PC-3 (cell line): ENCODE measurements around the gene AUTS2. TPM values are rescaled to one million over a fixed set of nuclear protein-coding genes. Genes with fewer than 3 reads are reported as not detected.

Source experiments
- ATAC-seq: fragments of 200-7000 bp; cut with Tn5 transposase; 2 replicates; pipeline ENCODE4 v1.9.1; 2020; ENCODE audit warnings: mild to moderate bottlenecking, moderate library complexity
- BruUV-seq: library from RNA; stranded (reverse); fragments of 400-500 nt; replicated peaks from 2 replicates; lab custom pipeline; 2021; lab: Mats Ljungman, UMichigan
- CTCF ChIA-PET: fragments of 300-600 bp; sonication (Branson Sonifier 250); formaldehyde crosslinking; loops from one replicate; lab custom pipeline; 2022; ENCODE audit warnings: antibody characterized with exemption; lab: Charles Lee
- POLR2A ChIA-PET: fragments of 300-600 bp; sonication (Branson Sonifier 250); formaldehyde crosslinking; loops from one replicate; lab custom pipeline; 2022; ENCODE audit warnings: antibody characterized with exemption; ENCODE audit not compliant: unreplicated experiment; lab: Charles Lee
- DNase-seq: peaks from one replicate; pipeline ENCODE4 v3.0.0-alpha.2; 2015
- H2AFZ ChIP-seq: fragments of 300-600 bp; sonication (generic); 2 replicates; pipeline ENCODE4 v1.6.0; 2016; ENCODE audit warnings: antibody characterized with exemption, low read length
- H3F3A ChIP-seq: fragments of 300-600 bp; sonication (generic); one replicate; pipeline ENCODE4 v1.6.0; 2017; ENCODE audit warnings: antibody characterized with exemption, low read length, control low read depth, mild to moderate bottlenecking; ENCODE audit not compliant: unreplicated experiment
- H3K27ac ChIP-seq: fragments of 300-600 bp; sonication (generic); 2 replicates; pipeline ENCODE4 v1.5.1; 2016; ENCODE audit warnings: mild to moderate bottlenecking, low read length
- H3K27me3 ChIP-seq: fragments of 300-600 bp; sonication (generic); 2 replicates; pipeline ENCODE4 v1.6.1; 2016; ENCODE audit warnings: low read length, mixed read lengths
- H3K36me3 ChIP-seq: fragments of 300-600 bp; sonication (generic); 2 replicates; pipeline ENCODE4 v1.6.1; 2016; ENCODE audit warnings: low read depth, mixed run types, low read length, mixed read lengths
- H3K4me1 ChIP-seq: fragments of 300-600 bp; sonication (generic); 2 replicates; pipeline ENCODE4 v1.5.1; 2016; ENCODE audit warnings: low read length; ENCODE audit not compliant: insufficient read depth
- H3K4me2 ChIP-seq: fragments of 300-600 bp; sonication (generic); 2 replicates; pipeline ENCODE4 v1.6.0; 2016; ENCODE audit warnings: low read length
- H3K4me3 ChIP-seq: fragments of 300-600 bp; sonication (generic); 2 replicates; pipeline ENCODE4 v1.5.1; 2016; ENCODE audit warnings: mild to moderate bottlenecking, low read length, mixed read lengths
- H3K79me2 ChIP-seq: fragments of 300-600 bp; sonication (generic); 2 replicates; pipeline ENCODE4 v1.6.1; 2017; ENCODE audit warnings: low read length, mixed read lengths
- H3K9ac ChIP-seq: fragments of 300-600 bp; sonication (generic); 2 replicates; pipeline ENCODE4 v1.6.0; 2016; ENCODE audit warnings: mild to moderate bottlenecking, low read length
- H3K9me2 ChIP-seq: fragments of 300-600 bp; sonication (generic); replicated peaks from 2 replicates; pipeline ENCODE4 v1.6.1; 2016; ENCODE audit warnings: mixed run types, low read length, mixed read lengths
- H3K9me3 ChIP-seq: fragments of 300-600 bp; sonication (generic); 2 replicates; pipeline ENCODE4 v1.6.1; 2016; ENCODE audit warnings: low read length, mixed read lengths
- H4K20me1 ChIP-seq: fragments of 300-600 bp; sonication (generic); 2 replicates; pipeline ENCODE4 v1.6.1; 2016; ENCODE audit warnings: low read length, mixed read lengths
- EZH2 ChIP-seq: fragments of 300-600 bp; sonication (generic); IDR thresholded peaks from one replicate; pipeline ENCODE4 v1.6.1; 2017; ENCODE audit warnings: antibody characterized with exemption, mild to moderate bottlenecking, low read length; ENCODE audit not compliant: unreplicated experiment
- EZH2phosphoT487 ChIP-seq: fragments of 300-600 bp; sonication (generic); IDR thresholded peaks from 2 replicates; pipeline ENCODE4 v1.6.1; 2018; ENCODE audit warnings: mild to moderate bottlenecking, antibody characterized with exemption, low read length, borderline replicate concordance
- intact Hi-C: fragments of 100-400 bp; cut with micrococcal nuclease; formaldehyde crosslinking; loops from 2 replicates; pipeline ENCODE4 v1.9.0; 2023
- total RNA-seq: library from RNA; depleted of rRNA; stranded (reverse); fragments of >200 nt; gene quantifications from 2 replicates; pipeline ENCODE4 v1.2.3, GENCODE V29; 2014
- TF ChIP-seq, protein P1 (sequence below): fragments of 300-600 bp; sonication (generic); conservative IDR thresholded peaks from 2 replicates; pipeline ENCODE4 v1.5.1; 2017; ENCODE audit warnings: antibody characterized with exemption, low read depth, mild to moderate bottlenecking, low read length

Gene AUTS2
- total RNA-seq, 1 experiment from 2014 or later: not detected

DNA sequence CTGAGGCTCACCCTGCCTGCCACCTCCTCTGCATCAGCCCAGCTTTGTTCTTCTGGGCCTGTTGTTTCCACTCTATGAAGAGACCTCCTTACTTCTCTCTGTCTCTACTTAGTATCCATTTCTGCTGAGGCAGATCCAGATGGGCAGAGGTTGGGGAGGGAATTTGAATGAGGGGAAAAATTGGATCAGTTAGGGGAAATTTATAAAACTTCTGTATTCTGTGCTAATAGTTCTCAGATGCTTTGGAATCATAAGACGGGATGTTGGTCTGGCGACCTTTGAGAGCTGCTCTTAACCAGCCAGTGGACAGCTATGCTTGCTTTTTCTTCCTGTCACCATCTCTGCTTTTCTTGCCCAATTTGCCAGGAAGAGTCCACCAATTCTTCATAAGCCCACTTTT, 55.5 kb downstream of the AUTS2 start:
- Histone ChIP-seq H3K4me1 (no peaks in the 10 kb centered on the region), H3K4me2 (no peak overlapping the region), H3K9me2 (no peaks in the 10 kb centered on the region), H2AFZ (no peak overlapping the region), H3K9me3 (peaks cover 10% of the 10 kb centered on the region; the same call in 1 of the 2 replicates), H3K79me2 (no peaks in the 10 kb centered on the region), H3K27me3 (no peaks in the 10 kb centered on the region), H3K27ac (no peak overlapping the region), H3K9ac (no peak overlapping the region), H3K36me3 (no peaks in the 10 kb centered on the region), H3F3A (no peaks in the 10 kb centered on the region), H3K4me3 (no peak overlapping the region), H4K20me1 (no peaks in the 10 kb centered on the region)
- POLR2A ChIA-PET: no interaction called here
- intact Hi-C loops: no loop called here
- no TSS peak for BruUV-seq
- CTCF ChIA-PET: no interaction called here
- no peak for ATAC-seq
- no peak for DNase-seq
- TF ChIP-seq EZH2 (no peak), EZH2phosphoT487 (no peak)
- TF ChIP-seq, protein P1, sequence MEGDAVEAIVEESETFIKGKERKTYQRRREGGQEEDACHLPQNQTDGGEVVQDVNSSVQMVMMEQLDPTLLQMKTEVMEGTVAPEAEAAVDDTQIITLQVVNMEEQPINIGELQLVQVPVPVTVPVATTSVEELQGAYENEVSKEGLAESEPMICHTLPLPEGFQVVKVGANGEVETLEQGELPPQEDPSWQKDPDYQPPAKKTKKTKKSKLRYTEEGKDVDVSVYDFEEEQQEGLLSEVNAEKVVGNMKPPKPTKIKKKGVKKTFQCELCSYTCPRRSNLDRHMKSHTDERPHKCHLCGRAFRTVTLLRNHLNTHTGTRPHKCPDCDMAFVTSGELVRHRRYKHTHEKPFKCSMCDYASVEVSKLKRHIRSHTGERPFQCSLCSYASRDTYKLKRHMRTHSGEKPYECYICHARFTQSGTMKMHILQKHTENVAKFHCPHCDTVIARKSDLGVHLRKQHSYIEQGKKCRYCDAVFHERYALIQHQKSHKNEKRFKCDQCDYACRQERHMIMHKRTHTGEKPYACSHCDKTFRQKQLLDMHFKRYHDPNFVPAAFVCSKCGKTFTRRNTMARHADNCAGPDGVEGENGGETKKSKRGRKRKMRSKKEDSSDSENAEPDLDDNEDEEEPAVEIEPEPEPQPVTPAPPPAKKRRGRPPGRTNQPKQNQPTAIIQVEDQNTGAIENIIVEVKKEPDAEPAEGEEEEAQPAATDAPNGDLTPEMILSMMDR: no peak

DNA sequence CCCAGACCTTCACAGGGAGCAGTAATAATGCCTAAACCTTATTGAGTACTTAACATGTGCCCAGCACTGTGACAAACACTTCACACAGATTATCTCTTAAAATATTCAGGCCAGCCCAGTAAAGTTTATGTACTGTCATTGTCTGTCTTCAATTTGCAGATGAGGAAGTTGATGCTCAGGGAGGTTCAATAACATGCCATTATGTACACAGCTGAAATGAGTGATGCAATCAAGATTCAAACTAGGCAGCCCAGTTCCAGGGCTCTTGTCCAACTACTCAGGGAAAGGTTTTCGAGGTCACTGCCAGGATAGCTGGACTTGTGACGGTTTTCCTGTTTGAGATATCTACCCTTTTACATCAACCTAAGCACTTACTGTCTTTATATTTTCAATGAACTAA, 56.1 kb downstream of the AUTS2 start:
- Histone ChIP-seq H3K27ac (no peak overlapping the region), H3K27me3 (no peaks in the 10 kb centered on the region), H3K9me2 (no peaks in the 10 kb centered on the region), H3K36me3 (no peaks in the 10 kb centered on the region), H3K9me3 (peaks cover 10% of the 10 kb centered on the region; the same call in 1 of the 2 replicates), H3K4me1 (no peaks in the 10 kb centered on the region), H3F3A (no peaks in the 10 kb centered on the region), H3K4me2 (no peak overlapping the region), H3K4me3 (no peak overlapping the region), H3K79me2 (no peaks in the 10 kb centered on the region), H4K20me1 (no peaks in the 10 kb centered on the region), H2AFZ (no peak overlapping the region), H3K9ac (no peak overlapping the region)
- ChIA-PET POLR2A (no interaction called here), CTCF (no interaction called here)
- ATAC-seq (no peak), DNase-seq (no peak)
- intact Hi-C loops: no loop called here
- no TSS peak for BruUV-seq
- TF ChIP-seq EZH2 (no peak), EZH2phosphoT487 (no peak)
- TF ChIP-seq, protein P1: no peak

DNA sequence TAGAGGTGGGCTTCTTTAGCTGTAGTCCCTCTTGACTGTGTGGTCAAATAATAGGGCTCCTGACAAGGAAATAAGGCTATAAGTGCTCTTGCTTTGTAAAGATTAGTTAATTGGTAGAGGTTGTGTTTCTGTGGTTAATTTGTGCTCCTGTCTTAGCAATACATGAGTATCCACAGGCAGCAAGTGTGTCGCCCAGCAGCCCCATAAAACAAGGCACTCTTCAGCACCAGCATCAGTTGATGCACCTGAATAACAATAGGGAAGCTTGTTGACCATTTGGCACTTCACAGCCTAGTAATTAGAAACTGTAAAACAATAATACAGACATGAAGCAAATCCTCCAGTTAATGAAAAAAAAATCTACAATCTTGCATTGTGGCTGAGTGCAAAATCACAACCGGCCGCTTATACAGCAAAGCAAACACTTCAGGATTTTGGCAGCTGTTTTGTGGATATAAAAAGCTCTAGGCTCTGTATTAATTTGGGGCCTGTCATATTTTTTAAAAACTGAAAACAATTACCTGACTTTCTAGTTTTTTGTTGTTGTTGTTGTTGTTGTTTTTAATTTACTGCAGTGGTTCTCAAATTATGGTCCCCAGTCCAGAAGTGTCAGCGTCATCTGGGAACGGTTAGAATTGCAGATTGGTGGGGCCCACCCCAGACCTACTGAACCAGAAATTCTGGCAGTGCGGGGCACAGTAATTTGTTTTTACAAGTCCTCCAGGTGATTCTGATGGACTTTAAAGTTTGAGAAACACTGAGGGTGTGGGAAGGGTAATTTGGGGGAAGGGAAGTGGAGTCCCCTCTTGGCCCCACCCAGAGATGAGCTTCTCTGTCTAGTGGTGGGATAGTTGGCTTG, 56.8 kb downstream of the AUTS2 start:
- Histone ChIP-seq H3K36me3 (no peaks in the 10 kb centered on the region), H3K9me3 (peaks cover 10% of the 10 kb centered on the region; the same call in 1 of the 2 replicates), H4K20me1 (no peaks in the 10 kb centered on the region), H3K9me2 (no peaks in the 10 kb centered on the region), H3K4me1 (no peaks in the 10 kb centered on the region), H3F3A (no peaks in the 10 kb centered on the region), H3K4me3 (no peak overlapping the region), H3K27ac (no peak overlapping the region), H3K9ac (no peak overlapping the region), H3K27me3 (no peaks in the 10 kb centered on the region), H2AFZ (no peak overlapping the region), H3K79me2 (no peaks in the 10 kb centered on the region), H3K4me2 (no peak overlapping the region)
- ATAC-seq (no peak), DNase-seq (no peak)
- no TSS peak for BruUV-seq
- ChIA-PET POLR2A (no interaction called here), CTCF (no interaction called here)
- intact Hi-C loops: no loop called here
- TF ChIP-seq EZH2phosphoT487 (no peak), EZH2 (no peak)
- TF ChIP-seq, protein P1: no peak
